Renal cortex interstitium (tissue), 15 donors: ENCODE results near the gene MDK. TPM values are rescaled to one million over a fixed set of nuclear protein-coding genes. Genes with fewer than 3 reads are reported as not detected.

Experiments
- DNase-seq, 11 donors: peaks; one replicate each; pipeline ENCODE4 v3.0.0-alpha.2; 2013; ENCODE audit warnings: low read depth in 9 of 11, low spot score in 4 of 11; ENCODE audit errors: extremely low read depth in 1 of 11
- long read RNA-seq, 16 experiments: transcript quantifications; one replicate each; lab custom pipeline, GENCODE V29; 2026
- polyA plus RNA-seq, 3 donors: library from polyadenylated mRNA; unstranded; fragments of 120-200 nt; gene quantifications; one replicate each; pipeline ENCODE4 v1.2.1, GENCODE V29; 2013; ENCODE audit not compliant: insufficient read length in 3 of 3

MDK gene, protein sequence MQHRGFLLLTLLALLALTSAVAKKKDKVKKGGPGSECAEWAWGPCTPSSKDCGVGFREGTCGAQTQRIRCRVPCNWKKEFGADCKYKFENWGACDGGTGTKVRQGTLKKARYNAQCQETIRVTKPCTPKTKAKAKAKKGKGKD
- 1,000 to 10,000 TPM in 1 of 3 donors, 100 to 1,000 TPM in 2; 660 to 1,040 (median 819) TPM for polyA plus RNA-seq
- long read RNA-seq, donor 1, transcript MDK-206 (4 exons, 1,026 nt), result minor isoform, 54 of 572 reads
- long read RNA-seq, donor 1, transcript MDK-203 (5 exons, 828 nt), result major isoform, 325 of 572 reads
- long read RNA-seq, donor 1, transcript MDK-205 (5 exons, 1,166 nt), result minor isoform, 24 of 572 reads
- long read RNA-seq, donor 1, partial matches to known transcripts, result 156 of 572 reads
- long read RNA-seq, donor 1, other reads (novel, unspliced or antisense), result 0 of 572 reads
- long read RNA-seq, donor 2, transcript MDK-206 (4 exons, 1,026 nt), result minor isoform, 65 of 568 reads
- long read RNA-seq, donor 2, transcript MDK-205 (5 exons, 1,166 nt), result minor isoform, 15 of 568 reads
- long read RNA-seq, donor 2, transcript MDK-203 (5 exons, 828 nt), result major isoform, 300 of 568 reads
- long read RNA-seq, donor 2, transcript MDK-202 (5 exons, 951 nt), result minor isoform, 7 of 568 reads
- long read RNA-seq, donor 2, partial matches to known transcripts, result 155 of 568 reads
- long read RNA-seq, donor 2, other reads (novel, unspliced or antisense), result 15 of 568 reads
- long read RNA-seq, donor 3, transcript MDK-202 (5 exons, 951 nt), result minor isoform, 14 of 824 reads
- long read RNA-seq, donor 3, transcript MDK-205 (5 exons, 1,166 nt), result minor isoform, 48 of 824 reads
- long read RNA-seq, donor 3, transcript MDK-206 (4 exons, 1,026 nt), result minor isoform, 94 of 824 reads
- long read RNA-seq, donor 3, transcript MDK-203 (5 exons, 828 nt), result major isoform, 528 of 824 reads
- long read RNA-seq, donor 3, partial matches to known transcripts, result 123 of 824 reads
- long read RNA-seq, donor 3, other reads (novel, unspliced or antisense), result 0 of 824 reads
- long read RNA-seq, donor 4, transcript MDK-208 (3 exons, 775 nt), result minor isoform, 6 of 451 reads
- long read RNA-seq, donor 4, transcript MDK-203 (5 exons, 828 nt), result major isoform, 284 of 451 reads
- long read RNA-seq, donor 4, transcript MDK-205 (5 exons, 1,166 nt), result minor isoform, 8 of 451 reads
- long read RNA-seq, donor 4, transcript MDK-206 (4 exons, 1,026 nt), result minor isoform, 59 of 451 reads
- long read RNA-seq, donor 4, partial matches to known transcripts, result 70 of 451 reads
- long read RNA-seq, donor 4, other reads (novel, unspliced or antisense), result 10 of 451 reads
- long read RNA-seq, donor 5, result 0 reads
- long read RNA-seq, donor 6, transcript MDK-203 (5 exons, 828 nt), result major isoform, 320 of 639 reads
- long read RNA-seq, donor 6, transcript MDK-208 (3 exons, 775 nt), result minor isoform, 11 of 639 reads
- long read RNA-seq, donor 6, transcript MDK-205 (5 exons, 1,166 nt), result minor isoform, 20 of 639 reads
- long read RNA-seq, donor 6, transcript MDK-206 (4 exons, 1,026 nt), result minor isoform, 58 of 639 reads
- long read RNA-seq, donor 6, partial matches to known transcripts, result 213 of 639 reads
- long read RNA-seq, donor 6, other reads (novel, unspliced or antisense), result 7 of 639 reads
- long read RNA-seq, donor 7, transcript MDK-203 (5 exons, 828 nt), result major isoform, 462 of 743 reads
- long read RNA-seq, donor 7, transcript MDK-205 (5 exons, 1,166 nt), result minor isoform, 29 of 743 reads
- long read RNA-seq, donor 7, transcript MDK-202 (5 exons, 951 nt), result minor isoform, 11 of 743 reads
- long read RNA-seq, donor 7, transcript MDK-206 (4 exons, 1,026 nt), result minor isoform, 62 of 743 reads
- long read RNA-seq, donor 7, partial matches to known transcripts, result 162 of 743 reads
- long read RNA-seq, donor 7, other reads (novel, unspliced or antisense), result 6 of 743 reads
- long read RNA-seq, donor 8, transcript MDK-202 (5 exons, 951 nt), result minor isoform, 18 of 926 reads
- long read RNA-seq, donor 8, transcript MDK-206 (4 exons, 1,026 nt), result minor isoform, 108 of 926 reads
- long read RNA-seq, donor 8, transcript MDK-205 (5 exons, 1,166 nt), result minor isoform, 39 of 926 reads
- long read RNA-seq, donor 8, transcript MDK-203 (5 exons, 828 nt), result major isoform, 514 of 926 reads
- long read RNA-seq, donor 8, partial matches to known transcripts, result 203 of 926 reads
- long read RNA-seq, donor 8, other reads (novel, unspliced or antisense), result 18 of 926 reads
- long read RNA-seq, donor 9, transcript MDK-202 (5 exons, 951 nt), result minor isoform, 10 of 520 reads
- long read RNA-seq, donor 9, transcript MDK-206 (4 exons, 1,026 nt), result minor isoform, 60 of 520 reads
- long read RNA-seq, donor 9, transcript MDK-203 (5 exons, 828 nt), result major isoform, 355 of 520 reads
- long read RNA-seq, donor 9, transcript MDK-205 (5 exons, 1,166 nt), result minor isoform, 13 of 520 reads
- long read RNA-seq, donor 9, partial matches to known transcripts, result 54 of 520 reads
- long read RNA-seq, donor 9, other reads (novel, unspliced or antisense), result 17 of 520 reads
- long read RNA-seq, donor 10, transcript MDK-205 (5 exons, 1,166 nt), result minor isoform, 25 of 500 reads
- long read RNA-seq, donor 10, transcript MDK-206 (4 exons, 1,026 nt), result minor isoform, 46 of 500 reads
- long read RNA-seq, donor 10, transcript MDK-202 (5 exons, 951 nt), result minor isoform, 6 of 500 reads
- long read RNA-seq, donor 10, transcript MDK-203 (5 exons, 828 nt), result major isoform, 321 of 500 reads
- long read RNA-seq, donor 10, partial matches to known transcripts, result 89 of 500 reads
- long read RNA-seq, donor 10, other reads (novel, unspliced or antisense), result 5 of 500 reads
- long read RNA-seq, donor 11, transcript MDK-203 (5 exons, 828 nt), result major isoform, 265 of 394 reads
- long read RNA-seq, donor 11, transcript MDK-206 (4 exons, 1,026 nt), result minor isoform, 44 of 394 reads
- long read RNA-seq, donor 11, transcript MDK-202 (5 exons, 951 nt), result minor isoform, 7 of 394 reads
- long read RNA-seq, donor 11, transcript MDK-205 (5 exons, 1,166 nt), result minor isoform, 14 of 394 reads
- long read RNA-seq, donor 11, partial matches to known transcripts, result 60 of 394 reads
- long read RNA-seq, donor 11, other reads (novel, unspliced or antisense), result 0 of 394 reads
- long read RNA-seq, donor 12, transcript MDK-203 (5 exons, 828 nt), result major isoform, 92 of 251 reads
- long read RNA-seq, donor 12, transcript MDK-205 (5 exons, 1,166 nt), result minor isoform, 6 of 251 reads
- long read RNA-seq, donor 12, transcript MDK-206 (4 exons, 1,026 nt), result minor isoform, 24 of 251 reads
- long read RNA-seq, donor 12, partial matches to known transcripts, result 124 of 251 reads
- long read RNA-seq, donor 12, other reads (novel, unspliced or antisense), result 0 of 251 reads
- long read RNA-seq, donor 13, result 0 reads
- long read RNA-seq, donor 14, transcript MDK-203 (5 exons, 828 nt), result major isoform, 409 of 584 reads
- long read RNA-seq, donor 14, transcript MDK-205 (5 exons, 1,166 nt), result minor isoform, 25 of 584 reads
- long read RNA-seq, donor 14, transcript MDK-206 (4 exons, 1,026 nt), result minor isoform, 54 of 584 reads
- long read RNA-seq, donor 14, transcript MDK-202 (5 exons, 951 nt), result minor isoform, 9 of 584 reads
- long read RNA-seq, donor 14, partial matches to known transcripts, result 66 of 584 reads
- long read RNA-seq, donor 14, other reads (novel, unspliced or antisense), result 10 of 584 reads
- long read RNA-seq, donor 15, transcript MDK-205 (5 exons, 1,166 nt), result minor isoform, 10 of 269 reads
- long read RNA-seq, donor 15, transcript MDK-206 (4 exons, 1,026 nt), result minor isoform, 31 of 269 reads
- long read RNA-seq, donor 15, transcript MDK-203 (5 exons, 828 nt), result major isoform, 179 of 269 reads
- long read RNA-seq, donor 15, partial matches to known transcripts, result 37 of 269 reads
- long read RNA-seq, donor 15, other reads (novel, unspliced or antisense), result 5 of 269 reads
- long read RNA-seq, donor 16, transcript MDK-203 (5 exons, 828 nt), result major isoform, 874 of 1,420 reads
- long read RNA-seq, donor 16, transcript MDK-206 (4 exons, 1,026 nt), result minor isoform, 145 of 1,420 reads
- long read RNA-seq, donor 16, transcript MDK-205 (5 exons, 1,166 nt), result minor isoform, 53 of 1,420 reads
- long read RNA-seq, donor 16, transcript MDK-202 (5 exons, 951 nt), result minor isoform, 16 of 1,420 reads
- long read RNA-seq, donor 16, partial matches to known transcripts, result 264 of 1,420 reads
- long read RNA-seq, donor 16, other reads (novel, unspliced or antisense), result 43 of 1,420 reads

- DNase-seq, result no peak
Measured at GRCh38 chr11:46381048-46381818, at the start of gene MDK. Gene MDK, plus strand, starts transcription at chr11:46381669. Its CDS starts 389 bp downstream, at chr11:46382058.

DNA sequence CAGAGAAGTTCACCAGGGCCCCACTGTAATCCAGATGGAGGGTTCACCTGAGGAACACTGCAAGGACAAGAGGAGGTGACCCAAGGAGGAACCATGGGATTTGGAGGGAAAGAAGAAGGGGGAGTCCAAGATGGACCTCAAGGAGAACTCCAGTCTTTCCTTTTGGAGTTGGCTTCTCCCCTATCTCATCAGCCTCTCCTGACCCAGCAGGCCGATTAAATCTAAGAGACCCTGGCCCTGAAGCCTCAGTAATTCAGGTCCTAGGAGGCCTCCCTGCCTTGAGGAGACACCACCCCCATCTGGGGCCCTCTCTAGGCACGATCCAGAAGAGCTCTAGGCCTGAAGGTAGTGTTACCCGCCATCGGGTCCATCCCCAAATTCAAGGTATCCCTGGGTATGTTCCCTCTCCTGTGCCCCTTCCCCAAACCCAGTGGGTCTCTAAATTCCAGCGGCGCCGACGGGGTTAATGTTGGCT, 49.3 kb upstream of the MDK start:
- DNase-seq, result no peak

GRCh38 chr11:46332568-46333393, 48.7 kb upstream of the MDK start:
- no peak for DNase-seq

GRCh38 chr11:46333394-46333947, 48.0 kb upstream of the MDK start:
- DNase-seq, result no peak

DNA sequence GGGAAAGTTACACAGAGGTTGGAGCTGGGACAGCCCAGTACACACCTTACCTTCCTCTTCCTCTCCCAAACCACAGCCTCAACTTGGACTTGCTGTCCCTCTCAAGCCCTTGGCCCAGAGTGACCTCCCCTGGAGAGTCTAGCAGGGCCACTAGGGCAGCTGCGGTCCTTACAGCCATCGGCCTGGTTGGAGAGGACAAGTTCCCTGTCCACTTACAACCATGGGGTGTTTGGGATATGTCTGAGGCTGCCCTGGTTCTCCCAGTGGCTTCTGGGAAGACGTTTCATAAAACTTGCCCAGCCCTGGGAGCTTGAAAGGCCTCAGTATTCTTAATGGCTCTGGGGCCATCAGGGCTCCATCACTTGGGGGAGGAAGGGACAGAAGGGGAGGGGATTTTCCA, 47.3 kb upstream of the MDK start:
- no peak for DNase-seq

DNA sequence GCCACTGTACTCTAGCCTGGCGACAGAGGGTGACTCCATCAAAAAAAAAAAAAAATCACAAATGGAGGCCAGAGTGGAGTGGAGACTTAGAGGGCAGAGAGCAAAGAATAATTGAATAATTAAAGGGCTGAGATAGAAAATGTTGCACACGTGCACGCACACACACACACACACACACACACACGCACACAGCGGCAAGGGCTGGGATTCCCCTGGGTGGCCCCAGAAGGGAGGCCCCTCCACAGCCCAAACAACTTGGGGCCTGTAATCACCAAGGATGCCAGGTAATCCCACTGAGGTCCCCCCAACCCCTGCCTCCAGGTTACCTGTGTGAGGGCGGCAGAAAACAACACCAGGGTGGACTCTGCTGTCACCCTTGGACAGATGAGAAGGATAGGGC, 46.2 kb upstream of the MDK start:
- no peak for DNase-seq

GRCh38 chr11:46335890-46336562, 45.4 kb upstream of the MDK start:
- no peak for DNase-seq

GRCh38 chr11:46336563-46337180, 44.8 kb upstream of the MDK start:
- DNase-seq, result no peak

DNA sequence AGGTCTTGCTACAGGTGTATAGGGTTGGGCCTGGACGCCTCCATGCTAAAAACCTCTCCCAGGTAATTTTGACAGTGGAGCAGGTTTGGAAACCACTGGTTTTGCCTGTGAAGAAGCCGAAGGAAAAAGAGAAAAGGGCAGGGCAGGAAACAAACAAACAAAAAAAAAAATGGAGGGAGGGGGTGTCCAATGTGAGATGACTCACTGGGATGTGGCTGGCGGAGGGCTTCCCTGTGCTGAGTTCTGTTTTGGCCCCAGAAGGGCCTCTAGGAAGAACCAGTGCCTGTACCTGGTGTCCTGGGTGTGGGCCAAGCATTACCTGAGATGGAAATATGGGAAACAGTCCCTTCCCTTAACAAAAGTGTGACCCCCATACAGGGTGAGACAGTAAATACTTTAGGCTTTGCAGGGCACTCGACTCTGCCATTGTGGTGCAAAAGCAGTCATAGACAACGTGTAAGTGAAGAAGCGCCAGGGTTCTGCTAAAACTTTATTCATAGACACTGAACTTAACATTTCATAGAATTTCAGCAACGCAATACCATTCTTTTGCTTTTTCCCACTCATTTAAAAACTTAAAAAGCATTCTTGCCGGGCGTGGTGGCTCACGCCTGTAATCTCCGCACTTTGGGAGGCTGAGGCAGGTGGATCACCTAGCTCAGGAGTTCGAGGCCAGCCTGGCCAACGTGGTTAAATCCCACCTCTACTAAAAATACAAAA, 43.7 kb upstream of the MDK start:
- no peak for DNase-seq

DNA sequence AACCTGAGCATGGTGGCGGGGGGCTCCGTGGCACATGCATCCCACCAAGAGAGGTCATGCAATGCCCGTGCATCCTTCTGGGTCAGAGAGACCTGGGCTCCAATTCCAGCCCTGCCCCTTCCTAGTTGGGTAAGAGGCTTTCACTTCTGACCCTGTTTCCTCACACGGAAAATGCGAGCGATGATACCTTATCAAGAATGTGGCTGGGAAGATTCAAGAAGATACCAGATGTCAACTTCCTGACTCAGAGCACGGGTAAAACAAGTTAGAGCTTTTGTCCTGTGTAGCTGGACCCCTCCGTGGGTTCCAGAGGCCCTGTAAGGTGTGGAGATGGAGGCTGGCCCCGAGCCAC, 42.9 kb upstream of the MDK start:
- no peak for DNase-seq
